WI38 (cell line): ENCODE data around the gene ZNF490.

Experiments
- H3K4me3 ChIP-seq: 2 replicates; pipeline ENCODE4 v1.5.1; 2011; ENCODE audit warnings: low read depth, mild to moderate bottlenecking, control low read depth, low read length
- TF ChIP-seq, protein P1 (sequence below): IDR thresholded peaks from 2 replicates; pipeline ENCODE4 v1.5.1; 2012; ENCODE audit warnings: low read depth, mild to moderate bottlenecking, control low read depth, low read length

ZNF490 gene

GRCh38 chr19:12555456-12555930 lies 55.1 kb downstream of the ZNF490 start:
- TF ChIP-seq, protein P1, sequence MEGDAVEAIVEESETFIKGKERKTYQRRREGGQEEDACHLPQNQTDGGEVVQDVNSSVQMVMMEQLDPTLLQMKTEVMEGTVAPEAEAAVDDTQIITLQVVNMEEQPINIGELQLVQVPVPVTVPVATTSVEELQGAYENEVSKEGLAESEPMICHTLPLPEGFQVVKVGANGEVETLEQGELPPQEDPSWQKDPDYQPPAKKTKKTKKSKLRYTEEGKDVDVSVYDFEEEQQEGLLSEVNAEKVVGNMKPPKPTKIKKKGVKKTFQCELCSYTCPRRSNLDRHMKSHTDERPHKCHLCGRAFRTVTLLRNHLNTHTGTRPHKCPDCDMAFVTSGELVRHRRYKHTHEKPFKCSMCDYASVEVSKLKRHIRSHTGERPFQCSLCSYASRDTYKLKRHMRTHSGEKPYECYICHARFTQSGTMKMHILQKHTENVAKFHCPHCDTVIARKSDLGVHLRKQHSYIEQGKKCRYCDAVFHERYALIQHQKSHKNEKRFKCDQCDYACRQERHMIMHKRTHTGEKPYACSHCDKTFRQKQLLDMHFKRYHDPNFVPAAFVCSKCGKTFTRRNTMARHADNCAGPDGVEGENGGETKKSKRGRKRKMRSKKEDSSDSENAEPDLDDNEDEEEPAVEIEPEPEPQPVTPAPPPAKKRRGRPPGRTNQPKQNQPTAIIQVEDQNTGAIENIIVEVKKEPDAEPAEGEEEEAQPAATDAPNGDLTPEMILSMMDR: no peak
- H3K4me3 ChIP-seq: no peak overlapping the region

DNA sequence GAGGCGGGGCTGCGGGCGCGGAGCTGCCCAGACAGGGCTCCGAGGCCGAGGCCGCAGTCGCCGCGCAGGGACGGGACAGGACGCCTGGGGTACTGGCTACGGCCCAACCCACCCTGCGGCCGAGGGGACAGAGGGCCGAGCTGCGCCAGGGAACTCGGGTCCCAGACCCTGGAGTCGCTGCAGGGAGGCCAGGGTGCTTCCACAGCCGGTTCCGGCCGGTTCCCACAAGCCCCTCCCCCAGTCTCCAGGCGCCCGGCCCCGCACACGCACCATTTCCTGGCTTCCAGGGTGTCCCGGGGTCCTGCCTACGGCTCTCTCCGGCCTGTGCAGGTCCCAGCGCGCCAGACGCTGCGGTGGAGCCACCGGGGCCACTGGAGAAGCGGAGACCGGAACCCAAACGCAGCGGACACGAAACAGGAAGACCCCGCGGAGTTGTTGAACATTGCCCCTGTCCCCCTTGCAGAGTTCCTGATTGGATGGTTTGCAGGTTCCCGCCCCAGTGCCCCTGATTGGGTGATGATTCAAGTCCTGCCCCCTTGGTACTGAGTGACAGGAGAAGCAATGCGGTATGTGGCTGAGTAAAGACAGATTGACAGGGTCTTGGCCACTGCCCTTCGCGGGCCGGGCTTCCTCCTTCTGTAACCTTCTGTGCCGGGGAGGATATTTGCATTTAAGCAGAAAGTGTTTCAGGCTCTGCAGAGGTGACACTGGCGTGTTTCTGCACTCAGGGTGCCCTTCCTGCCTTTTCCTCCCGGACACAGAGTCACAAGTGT lies 59.4 kb downstream of the ZNF490 start, which contains the start of gene ZNF564:
Gene ZNF564, minus strand, starts transcription at position 423 of the 773 bp plus-strand sequence. Its CDS starts 150 bp downstream, at position 273.
- TF ChIP-seq, protein P1: no peak
- H3K4me3 ChIP-seq: peak within 1 kb of the TSS; percentile 73

DNA sequence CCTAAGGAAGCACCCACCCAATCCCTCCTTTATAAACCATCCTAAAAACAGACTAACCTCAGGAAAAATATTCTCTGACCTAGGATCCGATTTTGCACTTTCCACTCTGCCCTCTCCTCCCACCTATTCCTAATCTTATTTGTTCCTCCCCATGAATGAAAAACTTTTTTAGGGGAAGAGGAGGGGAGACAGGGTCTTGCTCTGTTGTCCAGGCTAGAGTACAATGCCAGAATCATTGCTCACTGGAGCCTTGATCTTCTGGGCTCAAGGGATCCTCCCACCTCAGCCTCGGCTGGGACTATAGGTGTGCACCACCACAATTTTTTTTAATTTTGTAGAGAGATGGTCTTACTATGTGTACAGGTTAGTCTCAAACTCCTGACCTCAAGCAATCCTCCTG lies 63.7 kb downstream of the ZNF490 start:
- H3K4me3 ChIP-seq: no peak overlapping the region
- TF ChIP-seq, protein P1: no peak

DNA sequence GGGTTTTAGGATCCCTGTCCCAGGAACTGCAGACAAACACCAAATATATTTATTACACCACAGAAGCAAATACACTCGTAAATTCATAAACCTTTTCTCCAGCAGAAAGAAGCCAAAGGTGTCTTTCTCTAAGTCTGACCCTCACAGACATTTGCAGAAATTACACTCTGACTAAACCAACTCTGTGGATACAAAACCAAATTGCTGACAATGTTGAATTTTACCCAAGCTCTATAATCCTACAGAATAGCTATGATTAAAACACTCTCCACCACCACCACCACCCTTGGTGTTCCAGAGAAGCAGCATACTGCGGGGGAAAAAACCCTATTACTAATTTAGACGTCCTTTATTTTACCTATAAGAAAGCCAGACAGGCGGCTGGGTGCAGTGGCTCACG lies 64.5 kb downstream of the ZNF490 start:
- TF ChIP-seq, protein P1: no peak
- no peak overlapping the region for H3K4me3 ChIP-seq

DNA sequence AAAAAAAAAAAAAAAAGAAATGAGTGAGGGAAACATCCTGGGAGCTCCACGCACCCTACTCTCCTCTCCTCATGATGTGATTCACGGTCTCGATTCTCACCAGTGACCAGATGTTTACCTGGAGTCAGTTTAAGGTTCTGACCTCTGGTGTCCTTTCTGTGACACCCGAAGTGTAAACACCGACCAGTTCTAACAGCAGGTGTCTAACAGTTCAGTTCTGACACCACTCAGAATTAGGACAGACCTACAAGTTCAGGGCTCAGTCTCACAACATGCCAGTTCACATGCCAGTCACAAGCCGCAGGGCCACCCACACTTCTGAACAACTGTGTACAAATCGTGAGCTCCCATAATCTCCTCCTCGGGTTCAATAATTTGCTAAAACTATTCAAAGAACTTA lies 65.3 kb downstream of the ZNF490 start:
- TF ChIP-seq, protein P1: no peak

GRCh38 chr19:12544401-12544876 lies 66.2 kb downstream of the ZNF490 start:
- TF ChIP-seq, protein P1: no peak

More for the DNA sequence above, 65.3 kb downstream of the ZNF490 start:
- no peak overlapping the region for H3K4me3 ChIP-seq

GRCh38 chr19:12543855-12544254 lies 66.8 kb downstream of the ZNF490 start:
- TF ChIP-seq, protein P1: no peak
- no peak overlapping the region for H3K4me3 ChIP-seq

More at GRCh38 chr19:12544401-12544876, 66.2 kb downstream of the ZNF490 start:
- H3K4me3 ChIP-seq: no peak overlapping the region
